Measurements from ENCODE around the gene SHROOM3. TPM values are rescaled to one million over a fixed set of nuclear protein-coding genes. Genes with fewer than 3 reads are reported as not detected.

SHROOM3 gene
- total RNA-seq, 1 donor from 2014 or later = 6.9 TPM

GRCh38 chr4:76569225-76569624, 134.2 kb downstream of the SHROOM3 start:
- Histone ChIP-seq H3K9me3 (no peaks in the 10 kb centered on the region), H3K4me3 (no peak overlapping the region), H3K36me3 (no peaks in the 10 kb centered on the region), H3K27ac (no peak overlapping the region), H3K4me1 (no peaks in the 10 kb centered on the region), H3K27me3 (no peaks in the 10 kb centered on the region)
- intact Hi-C loops (cut with DNase I) = no loop called here
- TF ChIP-seq POLR2AphosphoS5 (IDR thresholded peaks at IDR 0.05; ENCODE audit: insufficient read depth in 1 of 2, low read depth in 1 of 2) = no peak
- no peak for TF ChIP-seq POLR2A (IDR thresholded peaks at IDR 0.05)
- no peak for TF ChIP-seq CTCF (IDR thresholded peaks at IDR 0.05)
- no peak for DNase-seq (ENCODE audit: extremely low spot score in 2 of 2)

- Histone ChIP-seq H3K9me3 (no peaks in the 10 kb centered on the region), H3K4me3 (no peak overlapping the region), H3K27me3 (no peaks in the 10 kb centered on the region), H3K4me1 (no peaks in the 10 kb centered on the region), H3K27ac (no peak overlapping the region), H3K36me3 (no peaks in the 10 kb centered on the region)
- intact Hi-C loops (cut with DNase I) = no loop called here
- DNase-seq (ENCODE audit: extremely low spot score in 2 of 2) = no peak
- TF ChIP-seq CTCF (IDR thresholded peaks at IDR 0.05) (no peak), POLR2A (IDR thresholded peaks at IDR 0.05) (no peak), POLR2AphosphoS5 (IDR thresholded peaks at IDR 0.05; ENCODE audit: insufficient read depth in 1 of 2, low read depth in 1 of 2) (no peak)
These were observed 134.7 kb downstream of the SHROOM3 start for GRCh38 chr4:76569706-76570105.

- H3K4me1 ChIP-seq = no peaks in the 10 kb centered on the region
- H3K36me3 ChIP-seq = no peaks in the 10 kb centered on the region
- no peak for DNase-seq (ENCODE audit: extremely low spot score in 2 of 2)
- intact Hi-C loops (cut with DNase I) = no loop called here
- no peaks in the 10 kb centered on the region for H3K27me3 ChIP-seq
- H3K9me3 ChIP-seq = no peaks in the 10 kb centered on the region
- no peak overlapping the region for H3K27ac ChIP-seq
- no peak for TF ChIP-seq CTCF (IDR thresholded peaks at IDR 0.05)
- H3K4me3 ChIP-seq = no peak overlapping the region
These were observed 135.3 kb downstream of the SHROOM3 start for GRCh38 chr4:76570141-76570973.

- no peak overlapping the region for H3K27ac ChIP-seq
- H3K4me3 ChIP-seq = no peak overlapping the region
- H3K27me3 ChIP-seq = no peaks in the 10 kb centered on the region
- TF ChIP-seq POLR2A (IDR thresholded peaks at IDR 0.05) = no peak
- TF ChIP-seq POLR2AphosphoS5 (IDR thresholded peaks at IDR 0.05; ENCODE audit: insufficient read depth in 1 of 2, low read depth in 1 of 2) = no peak
- no peak for TF ChIP-seq CTCF (IDR thresholded peaks at IDR 0.05)
- no peak for DNase-seq (ENCODE audit: extremely low spot score in 2 of 2)
- intact Hi-C loops (cut with DNase I) = no loop called here
- no peaks in the 10 kb centered on the region for H3K9me3 ChIP-seq
- no peaks in the 10 kb centered on the region for H3K4me1 ChIP-seq
- no peaks in the 10 kb centered on the region for H3K36me3 ChIP-seq
These were observed 136.2 kb downstream of the SHROOM3 start for GRCh38 chr4:76571274-76571673.

- no peak for DNase-seq (ENCODE audit: extremely low spot score in 2 of 2)
- TF ChIP-seq POLR2A (IDR thresholded peaks at IDR 0.05) = no peak
- Histone ChIP-seq H3K9me3 (no peaks in the 10 kb centered on the region), H3K4me1 (no peaks in the 10 kb centered on the region), H3K36me3 (no peaks in the 10 kb centered on the region), H3K27ac (no peak overlapping the region), H3K27me3 (no peaks in the 10 kb centered on the region), H3K4me3 (no peak overlapping the region)
- intact Hi-C loops (cut with DNase I) = no loop called here
These were observed 137.2 kb downstream of the SHROOM3 start for GRCh38 chr4:76572224-76572623.
